ENCODE data around the gene DHX34.
"Not testable (repeated sequence)": the region's sequence is repeated elsewhere in the genome, so short reads cannot be mapped to it uniquely, and the experiment has no call there.

Gene DHX34

DNA sequence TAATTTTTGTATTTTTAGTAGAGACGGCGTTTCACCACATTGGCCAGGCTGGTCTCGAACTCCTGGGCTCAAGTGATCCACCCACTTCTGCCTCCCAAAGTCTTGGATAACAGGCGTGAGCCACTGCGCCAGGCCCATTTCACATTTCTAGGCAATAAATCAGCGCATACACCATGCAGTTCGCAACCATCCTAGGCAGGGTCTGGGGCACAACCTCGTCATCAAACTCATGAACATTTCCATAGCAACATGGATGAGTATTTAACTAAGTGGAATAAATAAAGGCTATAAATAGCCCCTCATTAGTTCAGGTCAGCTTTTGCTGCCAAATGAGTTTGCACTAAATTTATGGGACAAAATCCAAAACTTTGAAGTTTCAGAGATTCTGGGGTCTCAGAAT lies 62.0 kb downstream of the DHX34 start:
- no peak for DNase-seq (ENCODE audit: low spot score)
- in situ Hi-C loops (cut with MboI; ENCODE audit: low sequenced_read_pairs, unreplicated experiment) = loop anchor here (10.0 kb wide), 1 partner anchor 116 kb away; no protein-coding TSS in a partner anchor

DNA sequence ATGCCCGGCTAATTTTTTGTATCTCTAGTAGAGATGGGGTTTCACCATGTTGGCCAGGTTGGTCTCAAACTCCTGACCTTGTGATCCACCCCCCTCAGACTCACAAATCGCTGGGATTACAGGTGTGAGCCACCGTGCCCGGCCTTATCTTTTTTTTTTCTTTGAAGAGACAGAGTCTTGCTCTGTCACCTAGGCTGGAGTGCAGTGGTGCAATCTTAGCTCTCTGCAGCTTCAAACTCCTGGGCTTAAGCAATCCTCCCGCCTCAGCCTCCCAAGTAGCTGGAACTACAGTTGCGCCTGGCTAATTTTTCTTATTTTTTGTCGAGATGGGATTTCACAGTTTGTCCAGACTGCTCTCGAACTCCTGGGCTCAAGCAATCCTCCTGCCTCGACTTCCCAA lies 62.6 kb downstream of the DHX34 start:
- in situ Hi-C loops (cut with MboI; ENCODE audit: low sequenced_read_pairs, unreplicated experiment) = loop anchor here (10.0 kb wide), 1 partner anchor 117 kb away; no protein-coding TSS in a partner anchor
- DNase-seq (ENCODE audit: low spot score) = not testable (repeated sequence)

More for the DNA sequence above, 62.0 kb downstream of the DHX34 start:
- TF ChIP-seq, protein P1, sequence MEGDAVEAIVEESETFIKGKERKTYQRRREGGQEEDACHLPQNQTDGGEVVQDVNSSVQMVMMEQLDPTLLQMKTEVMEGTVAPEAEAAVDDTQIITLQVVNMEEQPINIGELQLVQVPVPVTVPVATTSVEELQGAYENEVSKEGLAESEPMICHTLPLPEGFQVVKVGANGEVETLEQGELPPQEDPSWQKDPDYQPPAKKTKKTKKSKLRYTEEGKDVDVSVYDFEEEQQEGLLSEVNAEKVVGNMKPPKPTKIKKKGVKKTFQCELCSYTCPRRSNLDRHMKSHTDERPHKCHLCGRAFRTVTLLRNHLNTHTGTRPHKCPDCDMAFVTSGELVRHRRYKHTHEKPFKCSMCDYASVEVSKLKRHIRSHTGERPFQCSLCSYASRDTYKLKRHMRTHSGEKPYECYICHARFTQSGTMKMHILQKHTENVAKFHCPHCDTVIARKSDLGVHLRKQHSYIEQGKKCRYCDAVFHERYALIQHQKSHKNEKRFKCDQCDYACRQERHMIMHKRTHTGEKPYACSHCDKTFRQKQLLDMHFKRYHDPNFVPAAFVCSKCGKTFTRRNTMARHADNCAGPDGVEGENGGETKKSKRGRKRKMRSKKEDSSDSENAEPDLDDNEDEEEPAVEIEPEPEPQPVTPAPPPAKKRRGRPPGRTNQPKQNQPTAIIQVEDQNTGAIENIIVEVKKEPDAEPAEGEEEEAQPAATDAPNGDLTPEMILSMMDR (IDR thresholded peaks at IDR 0.05; ENCODE audit: borderline replicate concordance, control extremely low read depth, extremely low read depth, insufficient read depth, missing control alignments) = no peak

DNA sequence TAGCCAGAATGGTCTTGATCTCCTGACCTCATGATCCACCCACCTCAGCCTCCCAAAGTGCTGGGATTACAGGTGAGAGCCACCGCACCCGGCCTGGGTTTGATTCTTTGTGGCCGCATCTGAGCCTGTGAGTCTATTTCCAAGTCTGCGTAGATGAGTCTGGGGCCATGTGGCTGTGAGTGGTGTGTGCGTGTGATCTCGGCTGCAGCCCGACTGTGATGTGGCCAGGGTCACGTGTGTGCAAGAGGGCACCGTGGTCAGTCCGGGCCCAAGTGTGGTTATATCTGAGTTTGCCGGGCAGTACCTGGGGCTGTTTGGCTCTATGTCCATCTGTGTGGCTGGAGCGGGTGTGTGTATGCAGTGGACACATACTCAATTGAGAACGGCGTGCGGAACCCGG lies 64.8 kb downstream of the DHX34 start:
- in situ Hi-C loops (cut with MboI; ENCODE audit: low sequenced_read_pairs, unreplicated experiment) = loop anchor here (10.0 kb wide), 1 partner anchor 119 kb away; no protein-coding TSS in a partner anchor
- no peak for DNase-seq (ENCODE audit: low spot score)
- TF ChIP-seq, protein P1 (IDR thresholded peaks at IDR 0.05; ENCODE audit: borderline replicate concordance, control extremely low read depth, extremely low read depth, insufficient read depth, missing control alignments) = no peak

DNA sequence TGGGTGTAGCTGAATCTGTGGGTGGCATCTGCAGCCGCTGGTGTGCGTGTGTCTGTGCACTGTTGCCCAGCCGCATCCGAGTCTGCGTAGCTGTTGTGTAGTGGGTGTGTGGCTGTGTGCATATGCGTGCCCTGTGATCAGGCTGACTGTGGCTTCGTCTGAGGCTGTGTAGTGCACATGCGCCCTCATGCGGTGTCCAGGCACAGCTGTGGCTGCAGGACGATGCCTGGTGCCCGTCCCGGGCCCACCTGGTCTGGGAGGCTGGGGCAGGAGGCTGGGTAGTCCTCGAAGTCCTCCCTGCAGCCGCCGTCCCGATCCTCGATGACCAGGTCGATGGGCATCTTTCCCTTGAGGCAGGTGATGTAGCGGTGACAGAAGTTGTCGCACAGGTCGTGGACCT lies 65.4 kb downstream of the DHX34 start:
- in situ Hi-C loops (cut with MboI; ENCODE audit: low sequenced_read_pairs, unreplicated experiment) = loop anchor here (10.0 kb wide), 1 partner anchor 120 kb away; no protein-coding TSS in a partner anchor
- no peak for DNase-seq (ENCODE audit: low spot score)
- TF ChIP-seq, protein P1 (IDR thresholded peaks at IDR 0.05; ENCODE audit: borderline replicate concordance, control extremely low read depth, extremely low read depth, insufficient read depth, missing control alignments) = no peak

DNA sequence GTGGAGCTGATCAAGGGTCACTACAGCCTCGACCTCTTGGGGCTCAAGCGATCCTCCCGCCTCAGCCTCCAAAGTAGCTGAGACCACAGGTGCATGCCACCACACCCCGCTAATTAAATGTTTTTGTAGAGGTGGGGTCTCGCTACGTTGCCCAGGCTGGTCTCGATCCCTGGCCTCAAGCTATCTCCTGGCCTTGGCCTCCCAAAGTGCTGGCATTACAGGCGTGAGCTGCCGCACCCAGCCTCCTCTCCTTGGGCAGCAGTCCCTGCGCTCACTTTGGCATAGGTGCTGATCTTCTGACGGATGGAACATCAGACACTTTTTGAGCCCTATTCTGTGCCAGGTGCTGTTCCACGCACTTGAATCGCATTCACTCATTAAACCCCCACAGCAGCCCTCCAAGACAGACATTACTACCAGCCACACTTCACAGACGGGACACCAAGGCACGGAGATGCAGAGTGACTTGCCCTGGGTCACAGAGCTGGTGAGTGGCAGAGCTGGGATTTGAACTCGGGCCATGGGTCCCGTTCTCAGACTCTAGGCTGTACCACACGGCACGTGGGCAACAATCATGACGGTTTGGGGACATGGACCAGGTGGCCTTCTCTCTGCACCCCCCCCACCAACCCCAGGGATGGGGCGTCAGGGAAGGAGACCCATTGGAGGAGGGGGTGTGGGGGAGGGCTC lies 67.0 kb downstream of the DHX34 start:
- no peak for DNase-seq (ENCODE audit: low spot score)
- in situ Hi-C loops (cut with MboI; ENCODE audit: low sequenced_read_pairs, unreplicated experiment) = loop anchor here (10.0 kb wide), 1 partner anchor 121 kb away; no protein-coding TSS in a partner anchor
- TF ChIP-seq, protein P1 (IDR thresholded peaks at IDR 0.05; ENCODE audit: borderline replicate concordance, control extremely low read depth, extremely low read depth, insufficient read depth, missing control alignments) = no peak

DNA sequence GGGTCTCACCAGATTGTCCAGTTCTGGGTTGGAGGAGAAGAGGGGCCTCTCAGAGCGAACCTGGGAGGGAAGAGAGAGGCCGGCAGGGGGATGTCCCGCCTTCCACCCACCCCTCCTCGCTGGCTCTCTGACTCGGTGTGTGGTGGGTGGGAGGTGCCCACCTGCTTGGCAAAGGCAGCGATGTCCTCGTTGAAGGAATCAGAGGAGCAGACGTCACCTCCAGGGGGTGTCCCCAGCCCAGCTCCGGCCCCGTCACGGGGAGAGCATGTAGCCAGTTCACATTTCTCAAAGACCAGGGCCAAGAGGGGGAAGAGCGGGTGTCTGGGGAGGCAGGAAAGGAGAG lies 67.5 kb downstream of the DHX34 start:
- TF ChIP-seq, protein P1 (IDR thresholded peaks at IDR 0.05; ENCODE audit: borderline replicate concordance, control extremely low read depth, extremely low read depth, insufficient read depth, missing control alignments) = no peak
- in situ Hi-C loops (cut with MboI; ENCODE audit: low sequenced_read_pairs, unreplicated experiment) = loop anchor here (10.0 kb wide), 1 partner anchor 122 kb away; no protein-coding TSS in a partner anchor
- DNase-seq (ENCODE audit: low spot score) = no peak

DNA sequence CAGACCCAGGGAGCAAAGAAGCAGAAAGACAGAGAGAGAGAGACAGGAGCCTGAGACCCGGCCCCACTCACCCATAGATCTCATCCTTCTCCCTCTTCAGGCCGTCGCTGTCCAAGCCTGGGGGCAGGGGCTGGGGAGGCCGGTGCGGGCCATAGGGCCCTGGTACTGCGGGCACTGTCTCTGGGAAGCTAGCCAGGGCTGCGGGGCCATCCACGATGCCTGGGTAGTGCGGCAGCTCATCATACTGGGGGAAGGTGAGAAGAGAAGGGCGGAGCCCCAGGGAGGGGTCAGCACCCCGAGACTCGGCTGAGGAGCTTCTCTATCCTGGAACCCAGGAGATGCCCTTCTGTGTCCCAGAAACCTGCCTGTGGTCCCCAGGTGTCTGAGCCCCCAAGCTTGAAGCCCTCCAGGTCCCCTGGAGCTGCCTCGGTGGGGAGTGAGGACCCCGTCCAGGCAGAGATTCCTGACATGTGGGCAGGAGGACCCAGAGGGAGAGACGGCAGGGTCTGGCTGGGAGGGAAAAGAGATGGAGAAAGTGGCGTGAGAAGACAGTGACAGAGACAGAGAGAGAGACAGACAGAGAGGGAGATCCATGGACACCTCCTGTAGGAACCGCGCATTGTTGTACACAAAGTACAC lies 68.1 kb downstream of the DHX34 start:
- TF ChIP-seq, protein P1 (IDR thresholded peaks at IDR 0.05; ENCODE audit: borderline replicate concordance, control extremely low read depth, extremely low read depth, insufficient read depth, missing control alignments) = no peak
- DNase-seq (ENCODE audit: low spot score) = no peak
- in situ Hi-C loops (cut with MboI; ENCODE audit: low sequenced_read_pairs, unreplicated experiment) = loop anchor here (10.0 kb wide), 1 partner anchor 122 kb away; no protein-coding TSS in a partner anchor
